GM18526 (cell line): ENCODE data around the gene ABCA9.

Experiments
- POLR2A ChIP-seq: IDR thresholded peaks from 3 replicates; pipeline ENCODE4 v1.6.1; 2011; ENCODE audit not compliant: insufficient read length; ENCODE audit errors: extremely low read depth

ABCA9 gene

GRCh38 chr17:69047368-69048263 is 13.1 kb downstream of the ABCA9 start:
- no peak for TF ChIP-seq POLR2A

- TF ChIP-seq POLR2A: no peak
Measured at GRCh38 chr17:69046121-69046807, 14.5 kb downstream of the ABCA9 start.

- no peak for TF ChIP-seq POLR2A
Measured at GRCh38 chr17:69045646-69046045, 15.1 kb downstream of the ABCA9 start.

GRCh38 chr17:69044371-69044770 is 16.4 kb downstream of the ABCA9 start:
- no peak for TF ChIP-seq POLR2A

- no peak for TF ChIP-seq POLR2A
Measured at GRCh38 chr17:69043098-69043734, 17.5 kb downstream of the ABCA9 start.

GRCh38 chr17:69042308-69042707 is 18.4 kb downstream of the ABCA9 start:
- TF ChIP-seq POLR2A: no peak

GRCh38 chr17:69031839-69032238 is 28.9 kb downstream of the ABCA9 start:
- TF ChIP-seq POLR2A: no peak

- no peak for TF ChIP-seq POLR2A
Measured at GRCh38 chr17:69030169-69030568, 30.6 kb downstream of the ABCA9 start.

GRCh38 chr17:69018687-69019086 is 42.0 kb downstream of the ABCA9 start:
- TF ChIP-seq POLR2A: no peak

GRCh38 chr17:69018022-69018615 is 42.6 kb downstream of the ABCA9 start:
- no peak for TF ChIP-seq POLR2A

- TF ChIP-seq POLR2A: no peak
Measured at GRCh38 chr17:69015631-69016030, 45.1 kb downstream of the ABCA9 start.

GRCh38 chr17:69012895-69013805 is 47.6 kb downstream of the ABCA9 start:
- no peak for TF ChIP-seq POLR2A

- TF ChIP-seq POLR2A: no peak
Measured at GRCh38 chr17:69009930-69010329, 50.8 kb downstream of the ABCA9 start.

- TF ChIP-seq POLR2A: no peak
Measured at GRCh38 chr17:68993112-68993511, 67.6 kb downstream of the ABCA9 start.
